H1 (cell line): ENCODE measurements around the gene KCNJ10. TPM values are rescaled to one million over a fixed set of nuclear protein-coding genes. Genes with fewer than 3 reads are reported as not detected.

Experiments
- CTCF ChIA-PET: fragments of 300-600 bp; sonication (Branson Sonifier 250); formaldehyde crosslinking; loops from one replicate; lab custom pipeline; 2021; ENCODE audit not compliant: partially characterized antibody; lab: Charles Lee
- POLR2A ChIA-PET: fragments of 300-600 bp; sonication (Branson Sonifier 250); formaldehyde crosslinking; loops from one replicate; lab custom pipeline; 2021; ENCODE audit warnings: inconsistent platforms; ENCODE audit not compliant: partially characterized antibody; lab: Charles Lee
- DNase-seq, 2 experiments: peaks; one replicate each; pipeline versions ENCODE4 v3.0.0 to v3.0.0-alpha.2; 2010 to 2022; ENCODE audit warnings: low spot score in 2 of 2, low read depth in 1 of 2, mixed read lengths in 1 of 2
- FAIRE-seq: peaks from 2 replicates; lab custom pipeline; 2011; peaks lifted over from hg19 to GRCh38; lab: Jason Lieb, UNC
- H2AFZ ChIP-seq: 2 replicates; pipeline ENCODE4 v1.8.1; 2012; ENCODE audit warnings: low read length, inconsistent platforms
- H2AK5ac ChIP-seq: 2 replicates; pipeline ENCODE4 v1.6.1; 2013; ENCODE audit warnings: low read depth, low read length
- H2BK120ac ChIP-seq: replicated peaks from 2 replicates; pipeline ENCODE3; 2013; ENCODE audit warnings: low read depth, low read length, inconsistent platforms
- H2BK12ac ChIP-seq: 2 replicates; pipeline ENCODE4 v1.6.1; 2013; ENCODE audit warnings: low read depth, low read length
- H2BK15ac ChIP-seq: 2 replicates; pipeline ENCODE4 v1.6.1; 2013; ENCODE audit warnings: low read length
- H2BK20ac ChIP-seq: 2 replicates; pipeline ENCODE4 v1.6.1; 2013; ENCODE audit warnings: low read length
- H2BK5ac ChIP-seq: 2 replicates; pipeline ENCODE4 v1.6.1; 2013; ENCODE audit warnings: low read depth, low read length
- H3K14ac ChIP-seq: 2 replicates; pipeline ENCODE4 v1.6.1; 2013; ENCODE audit warnings: inconsistent platforms; ENCODE audit not compliant: insufficient read length
- H3K18ac ChIP-seq: 2 replicates; pipeline ENCODE4 v1.6.1; 2013; ENCODE audit warnings: low read length; ENCODE audit errors: extremely low read depth
- H3K23ac ChIP-seq: 2 replicates; pipeline ENCODE4 v1.6.1; 2013; ENCODE audit warnings: inconsistent platforms; ENCODE audit not compliant: insufficient read length
- H3K23me2 ChIP-seq: 2 replicates; pipeline ENCODE4 v1.6.1; 2013; ENCODE audit warnings: low read depth, low read length
- H3K27ac ChIP-seq: 2 replicates; pipeline ENCODE4 v1.6.1; 2011; ENCODE audit warnings: low read depth, low read length, inconsistent platforms
- H3K27me3 ChIP-seq, 4 experiments: replicated peaks in 1 of 4; 1 replicate in 1 of 4; 2 replicates in 3 of 4; pipeline versions ENCODE4 v1.6.1 to v1.8.1; 2011 to 2013; ENCODE audit warnings: low read length in 3 of 4, mild to moderate bottlenecking in 3 of 4, inconsistent platforms in 2 of 4, mixed read lengths in 2 of 4, moderate library complexity in 1 of 4; ENCODE audit not compliant: control insufficient read depth in 3 of 4, insufficient read depth in 3 of 4; ENCODE audit errors: extremely low read depth in 1 of 4
- H3K36me3 ChIP-seq, 4 experiments: 2 replicates each; pipeline versions ENCODE4 v1.6.1 to v1.8.1; 2011 to 2013; ENCODE audit warnings: mild to moderate bottlenecking in 4 of 4, low read length in 3 of 4, moderate library complexity in 2 of 4, control low read depth in 1 of 4, inconsistent platforms in 1 of 4; ENCODE audit not compliant: insufficient read depth in 4 of 4, control insufficient read depth in 2 of 4
- H3K4ac ChIP-seq: replicated peaks from 2 replicates; pipeline ENCODE3; 2013; ENCODE audit warnings: low read length, low read depth, mixed read lengths, inconsistent platforms; ENCODE audit not compliant: insufficient read length
- H3K4me1 ChIP-seq, 4 experiments: replicated peaks in 1 of 4; 1 replicate in 1 of 4; 2 replicates in 3 of 4; pipeline versions ENCODE4 v1.6.1 to v1.8.1; 2011 to 2013; ENCODE audit warnings: low read length in 3 of 4, inconsistent platforms in 2 of 4, mixed read lengths in 1 of 4; ENCODE audit not compliant: insufficient read depth in 4 of 4, control insufficient read depth in 3 of 4
- H3K4me2 ChIP-seq, 2 experiments: 2 replicates each; pipeline versions ENCODE4 v1.6.1 to v1.8.1; 2011 to 2013; ENCODE audit warnings: low read depth in 2 of 2, low read length in 2 of 2, control low read depth in 1 of 2, inconsistent platforms in 1 of 2, mild to moderate bottlenecking in 1 of 2; ENCODE audit not compliant: insufficient read depth in 1 of 2
- H3K4me3 ChIP-seq, 4 experiments: fragments of 200-600, 300-600 bp in 1 of 4; sonication (generic), shearing (Covaris generic), sonication (Bioruptor Twin) in 1 of 4; 2 replicates each; pipeline versions ENCODE4 v1.5.1 to v1.8.1; 2011 to 2016; ENCODE audit warnings: low read length in 4 of 4, low read depth in 3 of 4, control low read depth in 2 of 4, inconsistent platforms in 2 of 4, mild to moderate bottlenecking in 2 of 4, mixed read lengths in 1 of 4, moderate library complexity in 1 of 4; ENCODE audit not compliant: insufficient read depth in 2 of 4; ENCODE audit errors: extremely low read depth in 1 of 4
- H3K56ac ChIP-seq: replicated peaks from 2 replicates; pipeline ENCODE3; 2013; ENCODE audit warnings: low read depth, mild to moderate bottlenecking, mixed read lengths, low read length, inconsistent platforms; ENCODE audit not compliant: insufficient read length
- H3K79me1 ChIP-seq: 2 replicates; pipeline ENCODE4 v1.6.1; 2013; ENCODE audit warnings: low read depth, low read length, control low read depth
- H3K79me2 ChIP-seq, 2 experiments: 2 replicates each; pipeline versions ENCODE4 v1.6.1 to v1.8.1; 2012 to 2013; ENCODE audit warnings: low read length in 2 of 2, mild to moderate bottlenecking in 2 of 2, inconsistent platforms in 1 of 2; ENCODE audit not compliant: insufficient read depth in 2 of 2, control insufficient read depth in 1 of 2
- H3K9ac ChIP-seq, 4 experiments: replicated peaks in 1 of 4; 1 replicate in 1 of 4; 2 replicates in 3 of 4; pipeline versions ENCODE4 v1.6.1 to v1.8.1; 2011 to 2013; ENCODE audit warnings: low read depth in 3 of 4, low read length in 3 of 4, control low read depth in 2 of 4, mild to moderate bottlenecking in 2 of 4, moderate library complexity in 2 of 4, inconsistent platforms in 1 of 4; ENCODE audit errors: extremely low read depth in 1 of 4
- H3K9me3 ChIP-seq, 2 experiments: 2 replicates each; pipeline versions ENCODE4 v1.6.1 to v1.8.1; 2012 to 2013; ENCODE audit warnings: mild to moderate bottlenecking in 2 of 2, moderate library complexity in 2 of 2, control low read depth in 1 of 2, inconsistent platforms in 1 of 2, low read depth in 1 of 2, low read length in 1 of 2, mixed read lengths in 1 of 2; ENCODE audit not compliant: insufficient read depth in 2 of 2
- H4K20me1 ChIP-seq, 2 experiments: replicated peaks in 1 of 2; 2 replicates each; pipeline versions ENCODE3 to v1.8.1; 2011 to 2013; ENCODE audit warnings: inconsistent platforms in 2 of 2, low read length in 2 of 2, mild to moderate bottlenecking in 1 of 2; ENCODE audit not compliant: insufficient read depth in 2 of 2, control insufficient read depth in 1 of 2
- H4K5ac ChIP-seq: 2 replicates; pipeline ENCODE4 v1.6.1; 2013; ENCODE audit warnings: low read length, low read depth, mixed read lengths, inconsistent platforms; ENCODE audit not compliant: insufficient read length
- H4K8ac ChIP-seq: 2 replicates; pipeline ENCODE4 v1.8.0; 2013; ENCODE audit warnings: mild to moderate bottlenecking, moderate library complexity, low read length, inconsistent platforms; ENCODE audit not compliant: insufficient read depth; ENCODE audit errors: extremely low read depth
- H4K91ac ChIP-seq: replicated peaks from 2 replicates; pipeline ENCODE3; 2013; ENCODE audit warnings: low read length, mixed read lengths, inconsistent platforms; ENCODE audit not compliant: insufficient read length
- CBX5 ChIP-seq: fragments of 300-800, 300-1000 bp; sonication (generic); IDR thresholded peaks from 2 replicates; pipeline ENCODE4 v1.7.1; 2016; ENCODE audit warnings: antibody characterized with exemption, low read length, low read depth
- GABPA ChIP-seq: IDR thresholded peaks from 2 replicates; pipeline ENCODE4 v1.6.1; 2011; ENCODE audit warnings: mild to moderate bottlenecking, low read length, moderate library complexity, borderline replicate concordance; ENCODE audit not compliant: insufficient read depth
- RXRA ChIP-seq: IDR thresholded peaks from 2 replicates; pipeline ENCODE4 v1.6.1; 2011; ENCODE audit warnings: low read depth, mild to moderate bottlenecking, low read length, moderate library complexity; ENCODE audit not compliant: insufficient read depth
- WGBS, 2 experiments: shearing (Covaris generic) in 1 of 2; methylation state at CpG; one replicate each; pipeline versions ENCODE4 v1.1.6 to v1.1.7; 2013 to 2015; ENCODE audit warnings: low lambda C conversion rate in 2 of 2, mixed read lengths in 2 of 2, inconsistent platforms in 1 of 2, low coverage in 1 of 2, missing lambda C conversion rate in 1 of 2; ENCODE audit not compliant: insufficient replicate concordance in 2 of 2, insufficient coverage in 1 of 2, insufficient read length in 1 of 2; ENCODE audit errors: extremely low coverage in 1 of 2, missing lambda C conversion rate in 1 of 2; 5-methylcytosine and 5-hydroxymethylcytosine counted together
- polyA plus RNA-seq, 7 experiments: library from polyadenylated mRNA; depleted of rRNA in 3 of 7; stranded (reverse) in 5 of 7; unstranded in 2 of 7; fragments of >200 nt in 5 of 7; fragments of 200-250 nt in 2 of 7; gene quantifications; 1 replicate in 5 of 7; 2 replicates in 1 of 7; 4 replicates in 1 of 7; pipeline versions ENCODE4 v1.2.1 to v1.2.3, GENCODE V29; 2011 to 2013; ENCODE audit warnings: missing spikeins in 2 of 7, mixed read lengths in 2 of 7
- total RNA-seq: library from RNA; stranded (reverse); fragmentation: NEBNext Ultra II Directional; extraction: Animal tissue kit (Norgen Biotek cat#: 25700); gene quantifications from 2 replicates; pipeline ENCODE4 v1.2.1, GENCODE V29; 2021
- TF ChIP-seq, protein P1 (sequence below): IDR thresholded peaks from 2 replicates; pipeline ENCODE4 v1.6.1; 2012; ENCODE audit warnings: inconsistent platforms

KCNJ10 gene
- total and polyA plus RNA-seq, 2 of the 8 experiments (the other 6 are each of a cell fraction or from before 2014, with no cell fraction given) = 1.7 to 2.4 TPM

GRCh38 chr1:159959451-159959850 is 110.5 kb downstream of the KCNJ10 start:
- Histone ChIP-seq H3K27me3 (no peaks in the 10 kb centered on the region), H3K4ac (no peak overlapping the region), H3K14ac (no peak overlapping the region), H4K5ac (no peak overlapping the region), H3K23me2 (no peaks in the 10 kb centered on the region), H2BK12ac (no peak overlapping the region), H4K8ac (no peak overlapping the region), H3K79me2 (no peaks in the 10 kb centered on the region), H3K79me1 (no peaks in the 10 kb centered on the region), H2BK120ac (no peak overlapping the region), H3K18ac (no peak overlapping the region), H3K36me3 (no peaks in the 10 kb centered on the region), H3K9ac (no peak overlapping the region), H3K4me3 (no peak overlapping the region), H2BK5ac (no peak overlapping the region), H3K23ac (no peak overlapping the region), H2AFZ (no peak overlapping the region), H2BK20ac (no peak overlapping the region), H4K91ac (no peak overlapping the region), H2BK15ac (0 out of 2 replicates have a peak overlapping the region, but pooled peaks have one; percentile 31), H3K4me1 (no peaks in the 10 kb centered on the region; a peak in 1 of 7 replicates), H4K20me1 (no peaks in the 10 kb centered on the region), H3K27ac (no peak overlapping the region), H3K9me3 (no peaks in the 10 kb centered on the region), H2AK5ac (no peak overlapping the region), H3K56ac (no peak overlapping the region), H3K4me2 (no peak overlapping the region)
- FAIRE-seq = no peak
- no peak for TF ChIP-seq CBX5
- no peak for TF ChIP-seq GABPA
- TF ChIP-seq, protein P1, sequence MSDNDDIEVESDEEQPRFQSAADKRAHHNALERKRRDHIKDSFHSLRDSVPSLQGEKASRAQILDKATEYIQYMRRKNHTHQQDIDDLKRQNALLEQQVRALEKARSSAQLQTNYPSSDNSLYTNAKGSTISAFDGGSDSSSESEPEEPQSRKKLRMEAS = no peak
- no peak for TF ChIP-seq RXRA
- 83% methylated on average over 4 of the region's 4 CpGs; no CpG with 5 or more reads in 1 of the 2 experiments for WGBS, 2 experiments
- no peak for DNase-seq
- CTCF ChIA-PET = interaction anchor here (0.6 to 35.5 kb wide), 6 partner anchors 13 to 1115 kb away, joined by 3 to 696 read pairs (median 6); no protein-coding TSS in a partner anchor
- POLR2A ChIA-PET = interaction anchor here (1.1 to 1.3 kb wide), 2 partner anchors 10 to 14 kb away, joined by 3 to 5 read pairs; partner anchors contain the start of gene IGSF9
